ENCODE measurements around the gene NDUFAF3. TPM values are rescaled to one million over a fixed set of nuclear protein-coding genes. Genes with fewer than 3 reads are reported as not detected.

NDUFAF3 gene
- total RNA-seq, 1 experiment from 2014 or later = 36.8 TPM

- DNase-seq (ENCODE audit: low spot score) (no peak), ATAC-seq (no peak)
- Mint-ChIP-seq H3K4me3 (no peak overlapping the region), H3K27ac (no peak overlapping the region), H3K36me3 (peaks cover 32% of the 10 kb centered on the region), H3K27me3 (ENCODE audit: low read depth) (no peaks in the 10 kb centered on the region), H3K9me3 (no peaks in the 10 kb centered on the region), H3K4me1 (peaks cover 15% of the 10 kb centered on the region)
- ChIA-PET POLR2A (interaction anchor here (1.0 to 1.3 kb wide), 2 partner anchors 27 to 78 kb away, joined by 3 to 5 read pairs; partner anchors contain the start of gene QRICH1), CTCF (interaction anchor here (2.6 to 4.5 kb wide), 2 partner anchors 18 to 26 kb away, joined by 12 to 86 read pairs; partner anchors contain the start of gene P4HTM)
- no peak for TF ChIP-seq ZMAT4 (CRISPR knock-in tag; IDR thresholded peaks at IDR 0.05)
- TF ChIP-seq CREB1 (CRISPR knock-in tag; IDR thresholded peaks at IDR 0.05) = no peak
- no peak for TF ChIP-seq MLX (CRISPR knock-in tag; IDR thresholded peaks at IDR 0.05)
- no peak for TF ChIP-seq MYBL2 (CRISPR knock-in tag; IDR thresholded peaks at IDR 0.05)
- no peak for TF ChIP-seq FOXJ3 (CRISPR knock-in tag; IDR thresholded peaks at IDR 0.05; ENCODE audit: borderline replicate concordance)
- TF ChIP-seq PREB (CRISPR knock-in tag; IDR thresholded peaks at IDR 0.05; ENCODE audit: borderline replicate concordance) = no peak
- TF ChIP-seq ATF2 (CRISPR knock-in tag; IDR thresholded peaks at IDR 0.05; ENCODE audit: borderline replicate concordance, low read depth) = no peak
- TF ChIP-seq ATF6 (CRISPR knock-in tag; IDR thresholded peaks at IDR 0.05) = no peak
- no peak for TF ChIP-seq NFE2L1 (CRISPR knock-in tag; IDR thresholded peaks at IDR 0.05)
- TF ChIP-seq FOXK1 (CRISPR knock-in tag; IDR thresholded peaks at IDR 0.05) = no peak
- TF ChIP-seq ARID4B (CRISPR knock-in tag; IDR thresholded peaks at IDR 0.05; ENCODE audit: borderline replicate concordance) = no peak
- no peak for TF ChIP-seq NFATC4 (CRISPR knock-in tag; IDR thresholded peaks at IDR 0.05)
These were observed 6.8 kb upstream of the NDUFAF3 start for GRCh38 chr3:49015072-49015471.

- no peak for DNase-seq (ENCODE audit: low spot score)
- ChIA-PET CTCF (interaction anchor here (2.6 to 8.2 kb wide), 2 partner anchors 19 to 27 kb away, joined by 12 to 101 read pairs; partner anchors contain the start of gene P4HTM), POLR2A (interaction anchor here (1.0 kb wide), 1 partner anchor 28 kb away, joined by 3 read pairs; no protein-coding TSS in a partner anchor)
- H3K27ac Mint-ChIP-seq = no peak overlapping the region
- no peak overlapping the region for H3K4me3 Mint-ChIP-seq
- H3K27me3 Mint-ChIP-seq (ENCODE audit: low read depth) = no peaks in the 10 kb centered on the region
- H3K36me3 Mint-ChIP-seq = peaks cover 32% of the 10 kb centered on the region
- no peaks in the 10 kb centered on the region for H3K9me3 Mint-ChIP-seq
- no peak for ATAC-seq
- peaks cover 18% of the 10 kb centered on the region for H3K4me1 Mint-ChIP-seq
- TF ChIP-seq ARID4B (CRISPR knock-in tag; IDR thresholded peaks at IDR 0.05; ENCODE audit: borderline replicate concordance) (no peak), GABPB1 (CRISPR knock-in tag; IDR thresholded peaks at IDR 0.05) (no peak), NFYB (CRISPR knock-in tag; conservative IDR thresholded peaks at IDR 0.05; ENCODE audit: low read depth) (no peak), ZNF317 (CRISPR knock-in tag; IDR thresholded peaks at IDR 0.05; ENCODE audit: borderline replicate concordance, low read depth) (no peak), AR (CRISPR knock-in tag; IDR thresholded peaks at IDR 0.05) (no peak), FOXJ3 (CRISPR knock-in tag; IDR thresholded peaks at IDR 0.05; ENCODE audit: borderline replicate concordance) (no peak)
These were observed 6.2 kb upstream of the NDUFAF3 start for GRCh38 chr3:49015765-49016164.
